Neuronal stem cell (in vitro differentiated cells): ENCODE results near the gene TIMM10.
A peak's percentile ranks its signal among the peaks of the same experiment; 100 is the strongest.

Source experiments
- DNase-seq: peaks from one replicate; pipeline ENCODE4 v3.0.0-alpha.2; 2013; ENCODE audit warnings: low spot score
- H2AFZ ChIP-seq: one replicate; pipeline ENCODE4 v1.6.1; 2013; ENCODE audit warnings: mild to moderate bottlenecking, low read length, inconsistent platforms
- H2AK5ac ChIP-seq: 2 replicates; pipeline ENCODE4 v1.6.1; 2013; ENCODE audit warnings: low read depth, mild to moderate bottlenecking, inconsistent platforms, low read length, moderate library complexity, mixed read lengths
- H2BK120ac ChIP-seq: 2 replicates; pipeline ENCODE4 v1.6.1; 2013; ENCODE audit warnings: low read depth, mild to moderate bottlenecking, inconsistent platforms, low read length, moderate library complexity, mixed read lengths
- H2BK12ac ChIP-seq: one replicate; pipeline ENCODE4 v1.6.1; 2013; ENCODE audit warnings: low read length, inconsistent platforms
- H2BK15ac ChIP-seq: 2 replicates; pipeline ENCODE4 v1.6.1; 2013; ENCODE audit warnings: mild to moderate bottlenecking, low read length, inconsistent platforms, mixed read lengths
- H2BK5ac ChIP-seq: one replicate; pipeline ENCODE4 v1.6.1; 2013; ENCODE audit warnings: inconsistent platforms, mild to moderate bottlenecking, low read length, moderate library complexity
- H3K14ac ChIP-seq: one replicate; pipeline ENCODE4 v1.6.1; 2013; ENCODE audit warnings: low read length, inconsistent platforms
- H3K18ac ChIP-seq: 2 replicates; pipeline ENCODE4 v1.6.1; 2013; ENCODE audit warnings: low read length, inconsistent platforms
- H3K23ac ChIP-seq: 2 replicates; pipeline ENCODE4 v1.6.1; 2013; ENCODE audit warnings: low read depth, mild to moderate bottlenecking, mixed read lengths, low read length, inconsistent platforms; ENCODE audit not compliant: poor library complexity
- H3K27ac ChIP-seq: replicated peaks from 3 replicates; pipeline ENCODE4 v1.5.1; 2013; ENCODE audit warnings: low read length, inconsistent platforms
- H3K27me3 ChIP-seq, 3 experiments: 2 replicates each; pipeline ENCODE4 v1.6.1; 2013; ENCODE audit warnings: low read length in 3 of 3, mild to moderate bottlenecking in 2 of 3, inconsistent platforms in 1 of 3, low read depth in 1 of 3, mixed read lengths in 1 of 3, moderate library complexity in 1 of 3; ENCODE audit not compliant: control insufficient read depth in 3 of 3, insufficient read depth in 3 of 3
- H3K36me3 ChIP-seq, 2 donors: replicated peaks in 1 of 2; 2 replicates each; pipeline ENCODE4 v1.6.1; 2013; ENCODE audit warnings: low read length in 2 of 2; ENCODE audit not compliant: control insufficient read depth in 2 of 2, insufficient read depth in 2 of 2
- H3K4ac ChIP-seq: 2 replicates; pipeline ENCODE4 v1.6.1; 2013; ENCODE audit warnings: inconsistent platforms, mild to moderate bottlenecking, low read length, moderate library complexity
- H3K4me1 ChIP-seq, 2 donors: 1 replicate in 1 of 2; 2 replicates in 1 of 2; pipeline ENCODE4 v1.6.1; 2013; ENCODE audit warnings: low read length in 2 of 2, low read depth in 1 of 2; ENCODE audit not compliant: control insufficient read depth in 2 of 2, insufficient read depth in 1 of 2
- H3K4me2 ChIP-seq: one replicate; pipeline ENCODE4 v1.6.1; 2013; ENCODE audit warnings: mild to moderate bottlenecking, low read length, inconsistent platforms; ENCODE audit not compliant: insufficient read depth, poor library complexity, severe bottlenecking
- H3K4me3 ChIP-seq, 2 donors: 2 replicates each; pipeline ENCODE4 v1.5.1; 2013; ENCODE audit warnings: low read length in 2 of 2, mild to moderate bottlenecking in 2 of 2, inconsistent platforms in 1 of 2, moderate library complexity in 1 of 2
- H3K79me1 ChIP-seq: one replicate; pipeline ENCODE4 v1.6.1; 2013; ENCODE audit warnings: low read depth, mild to moderate bottlenecking, inconsistent platforms, low read length, moderate library complexity
- H3K9ac ChIP-seq: one replicate; pipeline ENCODE4 v1.6.1; 2013; ENCODE audit warnings: mild to moderate bottlenecking, low read depth, low read length, inconsistent platforms; ENCODE audit not compliant: poor library complexity
- H3K9me3 ChIP-seq, 2 donors: replicated peaks in 1 of 2; 2 replicates each; pipeline versions ENCODE3 to v1.6.1; 2013; ENCODE audit warnings: low read length in 2 of 2, mild to moderate bottlenecking in 2 of 2, inconsistent platforms in 1 of 2, low read depth in 1 of 2, mixed read lengths in 1 of 2, moderate library complexity in 1 of 2; ENCODE audit not compliant: control insufficient read depth in 2 of 2, insufficient read depth in 1 of 2
- H4K8ac ChIP-seq: one replicate; pipeline ENCODE4 v1.6.1; 2013; ENCODE audit warnings: low read depth, mild to moderate bottlenecking, inconsistent platforms, low read length, moderate library complexity
- H4K91ac ChIP-seq: one replicate; pipeline ENCODE4 v1.6.1; 2013; ENCODE audit warnings: low read length, low read depth, mild to moderate bottlenecking, inconsistent platforms; ENCODE audit not compliant: poor library complexity
- WGBS, 2 donors: extraction: QIAGEN DNeasy Blood & Tissue Kit; methylation state at CpG; one replicate each; pipeline ENCODE4 v1.1.7; 2013; ENCODE audit warnings: missing lambda C conversion rate in 2 of 2, mixed read lengths in 1 of 2; ENCODE audit not compliant: insufficient read length in 2 of 2, insufficient replicate concordance in 1 of 2; ENCODE audit errors: extremely low coverage in 2 of 2; 5-methylcytosine and 5-hydroxymethylcytosine counted together

The TIMM10 gene

DNA sequence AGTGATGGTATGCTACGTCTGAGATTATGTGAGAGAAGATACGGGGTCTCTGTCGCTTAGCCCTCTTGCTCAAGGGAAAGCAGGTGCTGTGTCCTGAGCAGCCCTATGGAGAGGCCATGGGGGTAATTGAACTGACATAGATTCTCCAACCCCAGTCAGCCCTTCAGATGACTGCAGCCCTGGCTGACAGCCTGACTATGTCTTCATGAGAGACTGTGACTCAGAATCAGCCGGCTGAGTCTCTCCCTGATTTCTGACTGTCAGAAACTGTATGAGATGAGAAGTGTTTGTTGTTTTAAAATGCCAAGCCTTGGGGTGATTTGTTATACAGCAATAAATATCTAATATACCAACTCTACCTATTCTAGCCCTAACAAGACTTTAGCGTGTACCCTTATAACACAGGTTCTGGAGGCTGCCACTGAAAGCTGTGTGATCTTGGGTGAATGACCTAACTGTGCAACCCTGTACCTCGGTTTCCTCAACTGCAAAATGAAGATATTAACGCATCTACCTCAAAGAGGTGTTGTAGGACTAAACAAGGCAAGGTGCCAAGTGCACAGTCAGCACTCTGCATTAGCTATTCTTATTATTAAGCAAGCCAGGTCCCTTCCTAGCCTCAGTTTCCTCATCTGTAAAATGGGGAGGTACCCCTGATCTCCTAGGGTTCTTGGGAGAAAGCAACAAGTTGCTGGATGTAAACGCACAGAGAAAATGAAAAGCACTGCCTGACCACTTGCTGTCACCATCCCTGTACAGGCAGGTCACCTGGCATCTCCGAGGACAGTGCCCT, 39.9 kb downstream of the TIMM10 start:
- Histone ChIP-seq H3K36me3 (no peaks in the 10 kb centered on the region), H3K4me2 (no peak overlapping the region), H3K79me1 (no peaks in the 10 kb centered on the region), H3K27me3 (no peaks in the 10 kb centered on the region), H2BK12ac (peak overlapping the region; percentile 48), H3K4ac (no peak overlapping the region), H3K4me3 (no peak overlapping the region), H2BK5ac (no peak overlapping the region), H3K9ac (no peak overlapping the region), H3K23ac (peak overlapping the region; percentile 27), H3K14ac (no peak overlapping the region), H3K27ac (no peak overlapping the region), H2BK15ac (peak overlapping the region; percentile 33), H3K18ac (no peak overlapping the region), H3K9me3 (no peaks in the 10 kb centered on the region), H2AFZ (no peak overlapping the region), H3K4me1 (peaks cover 5 to 12% of the 10 kb centered on the region in 2 donors), H4K8ac (no peak overlapping the region), H4K91ac (no peak overlapping the region), H2AK5ac (peak overlapping the region; percentile 92), H2BK120ac (no peak overlapping the region)
- no peak for DNase-seq
- no CpG with 5 or more reads among the region's 9 CpGs for WGBS, 2 donors

- WGBS, 2 donors: no CpG with 5 or more reads among the region's 6 CpGs
- no peak overlapping the region for H3K18ac ChIP-seq
- H2AK5ac ChIP-seq: no peak overlapping the region
- no peak overlapping the region for H2BK12ac ChIP-seq
- H4K8ac ChIP-seq: no peak overlapping the region
- no peak for DNase-seq
- H3K27me3 ChIP-seq: peaks cover 0 to 5% (median 0%) of the 10 kb centered on the region in 3 experiments
- H3K9ac ChIP-seq: no peak overlapping the region
- peak overlapping the region; percentile 49 for H2AFZ ChIP-seq
- H3K14ac ChIP-seq: no peak overlapping the region
- no peak overlapping the region for H4K91ac ChIP-seq
- H3K79me1 ChIP-seq: no peaks in the 10 kb centered on the region
- no peak overlapping the region for H3K4ac ChIP-seq
- no peak overlapping the region for H2BK120ac ChIP-seq
- H3K36me3 ChIP-seq: no peaks in the 10 kb centered on the region
- H2BK15ac ChIP-seq: no peak overlapping the region
- H3K4me1 ChIP-seq: peaks cover 7 to 18% of the 10 kb centered on the region in 2 donors
- H3K4me2 ChIP-seq: no peak overlapping the region
- no peak overlapping the region for H3K4me3 ChIP-seq
- no peak overlapping the region for H2BK5ac ChIP-seq
- H3K9me3 ChIP-seq: no peaks in the 10 kb centered on the region
- H3K27ac ChIP-seq: no peak overlapping the region
- H3K23ac ChIP-seq: no peak overlapping the region
Observed at GRCh38 chr11:57487920-57488659, 42.5 kb downstream of the TIMM10 start.

DNA sequence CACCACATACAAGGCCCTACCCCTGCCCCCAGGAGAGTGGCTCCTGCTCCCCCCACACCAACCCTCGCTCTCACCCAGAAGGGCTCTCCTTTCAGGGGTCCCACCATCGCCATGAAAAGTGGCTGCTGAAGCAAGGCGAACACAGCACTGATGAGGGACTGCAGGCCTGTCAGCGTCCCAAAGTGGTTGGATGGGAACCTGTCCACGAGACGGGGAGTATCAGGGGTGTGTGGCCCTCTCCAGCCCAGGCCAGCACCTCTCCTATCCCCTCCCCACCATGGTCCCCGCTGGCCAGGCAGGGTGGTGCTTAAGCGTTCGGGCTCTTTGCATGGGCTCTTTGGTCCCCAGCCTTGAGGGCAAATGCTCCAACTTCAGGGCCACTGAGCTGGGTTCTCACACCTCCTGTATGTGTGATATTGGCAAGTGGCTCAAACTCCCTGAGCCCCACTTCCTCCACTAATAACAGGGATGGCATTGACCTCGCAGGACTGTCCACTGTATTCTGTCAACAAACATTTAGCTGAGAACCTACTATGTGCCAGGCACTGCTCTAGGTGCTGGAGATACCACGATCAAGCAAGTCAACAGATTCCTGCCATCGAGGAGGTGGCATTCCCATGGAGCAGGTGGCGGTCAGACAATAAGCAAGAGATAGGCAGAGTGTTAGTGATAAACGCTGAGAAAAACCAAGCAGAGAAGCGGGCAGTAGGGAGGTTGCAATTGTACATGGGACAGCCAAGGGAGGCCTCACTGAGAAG, 43.4 kb downstream of the TIMM10 start:
- no peak overlapping the region for H3K14ac ChIP-seq
- peak overlapping the region; percentile 74 for H3K23ac ChIP-seq
- no peak overlapping the region for H2BK15ac ChIP-seq
- H3K4me1 ChIP-seq: peaks cover 7 to 20% of the 10 kb centered on the region in 2 donors
- H3K27ac ChIP-seq: no peak overlapping the region
- H3K27me3 ChIP-seq: peaks cover 1 to 10% (median 3%) of the 10 kb centered on the region in 3 experiments
- no peak overlapping the region for H2BK12ac ChIP-seq
- H4K8ac ChIP-seq: no peak overlapping the region
- no peak overlapping the region for H2BK120ac ChIP-seq
- H3K36me3 ChIP-seq: no peaks in the 10 kb centered on the region
- no peaks in the 10 kb centered on the region for H3K9me3 ChIP-seq
- H2AFZ ChIP-seq: no peak overlapping the region
- H3K4me3 ChIP-seq: no peak overlapping the region
- H2AK5ac ChIP-seq: peak overlapping the region; percentile 87
- H4K91ac ChIP-seq: no peak overlapping the region
- peak overlapping the region; percentile 52 for H3K18ac ChIP-seq
- H2BK5ac ChIP-seq: no peak overlapping the region
- DNase-seq: no peak
- H3K79me1 ChIP-seq: no peaks in the 10 kb centered on the region
- no CpG with 5 or more reads among the region's 15 CpGs for WGBS, 2 donors
- no peak overlapping the region for H3K4me2 ChIP-seq
- no peak overlapping the region for H3K4ac ChIP-seq
- peak overlapping the region; percentile 9 for H3K9ac ChIP-seq
